ENCODE results near the gene RBFOX2. TPM values are rescaled to one million over a fixed set of nuclear protein-coding genes. Genes with fewer than 3 reads are reported as not detected.

Gene RBFOX2
- total and polyA plus RNA-seq, 2 of the 8 experiments (the other 6 are each of a cell fraction or from before 2014, with no cell fraction given): 121 to 122 TPM

- H4K20me1 ChIP-seq (replicated peaks in 1 of 2; ENCODE audit: control insufficient read depth in 1 of 2, insufficient read depth in 2 of 2, low read length in 2 of 2): no peaks in the 10 kb centered on the region
- ChIA-PET POLR2A (ENCODE audit: partially characterized antibody) (no interaction called here), CTCF (ENCODE audit: partially characterized antibody) (interaction anchor here (0.7 to 1.4 kb wide), 3 partner anchors 42 to 1879 kb away, joined by 3 read pairs; no protein-coding TSS in a partner anchor)
- no peak overlapping the region for H3K56ac ChIP-seq (replicated peaks; ENCODE audit: insufficient read length, low read depth, low read length)
- FAIRE-seq: no peak
- H4K5ac ChIP-seq (ENCODE audit: insufficient read length, low read depth, low read length): no peak overlapping the region
- H2AK5ac ChIP-seq (ENCODE audit: low read depth, low read length): no peak overlapping the region
- no peak overlapping the region for H2BK12ac ChIP-seq (ENCODE audit: low read depth, low read length)
- H2AFZ ChIP-seq (ENCODE audit: low read length): no peak overlapping the region
- no peaks in the 10 kb centered on the region for H3K79me1 ChIP-seq (ENCODE audit: low read depth, low read length)
- H3K23me2 ChIP-seq (ENCODE audit: low read depth, low read length): no peaks in the 10 kb centered on the region
- H3K79me2 ChIP-seq (ENCODE audit: control insufficient read depth in 1 of 2, insufficient read depth in 2 of 2, low read length in 2 of 2): no peaks in the 10 kb centered on the region
- H3K9ac ChIP-seq (replicated peaks in 1 of 4; ENCODE audit: extremely low read depth in 1 of 4, low read depth in 3 of 4, low read length in 3 of 4): no peak overlapping the region
- H4K91ac ChIP-seq (replicated peaks; ENCODE audit: insufficient read length, low read length): no peak overlapping the region
- no peak overlapping the region for H4K8ac ChIP-seq (ENCODE audit: extremely low read depth, insufficient read depth, low read length)
- no peak overlapping the region for H3K18ac ChIP-seq (ENCODE audit: extremely low read depth, low read length)
- no peak overlapping the region for H2BK20ac ChIP-seq (ENCODE audit: low read length)
- H3K23ac ChIP-seq (ENCODE audit: insufficient read length): no peak overlapping the region
- H3K27me3 ChIP-seq (replicated peaks in 1 of 4; ENCODE audit: control insufficient read depth in 3 of 4, extremely low read depth in 1 of 4, insufficient read depth in 3 of 4, low read length in 3 of 4): no peaks in the 10 kb centered on the region
- no peak overlapping the region for H2BK15ac ChIP-seq (ENCODE audit: low read length)
- no peak overlapping the region for H3K4me3 ChIP-seq (ENCODE audit: extremely low read depth in 1 of 4, insufficient read depth in 2 of 4, low read depth in 3 of 4, low read length in 4 of 4)
- no peak overlapping the region for H2BK5ac ChIP-seq (ENCODE audit: low read depth, low read length)
- H3K9me3 ChIP-seq (ENCODE audit: insufficient read depth in 2 of 2, low read depth in 1 of 2, low read length in 1 of 2): peaks cover 0 to 3% of the 10 kb centered on the region in 2 experiments; a peak in 1 of 4 replicates
- no peaks in the 10 kb centered on the region for H3K4me1 ChIP-seq (replicated peaks in 1 of 4; ENCODE audit: control insufficient read depth in 3 of 4, insufficient read depth in 4 of 4, low read length in 3 of 4)
- H3K36me3 ChIP-seq (ENCODE audit: control insufficient read depth in 2 of 4, insufficient read depth in 4 of 4, low read length in 3 of 4): no peaks in the 10 kb centered on the region
- H3K4me2 ChIP-seq (ENCODE audit: insufficient read depth in 1 of 2, low read depth in 2 of 2, low read length in 2 of 2): no peak overlapping the region
- no peak overlapping the region for H3K4ac ChIP-seq (replicated peaks; ENCODE audit: insufficient read length, low read depth, low read length)
- no peak overlapping the region for H3K14ac ChIP-seq (ENCODE audit: insufficient read length)
- no peak overlapping the region for H2BK120ac ChIP-seq (replicated peaks; ENCODE audit: low read depth, low read length)
- WGBS, 2 experiments (ENCODE audit: extremely low coverage in 1 of 2, insufficient coverage in 1 of 2, insufficient read length in 1 of 2, insufficient replicate concordance in 2 of 2, low coverage in 1 of 2, low lambda C conversion rate in 2 of 2, missing lambda C conversion rate in 1 of 2): 92% methylated on average over 7 of the region's 7 CpGs; no CpG with 5 or more reads in 1 of the 2 experiments
- DNase-seq (ENCODE audit: low read depth in 1 of 2, low spot score in 2 of 2): no peak
- H3K27ac ChIP-seq (ENCODE audit: low read depth, low read length): no peak overlapping the region
- TF ChIP-seq FOSL1 (IDR thresholded peaks at IDR 0.05; ENCODE audit: insufficient read depth, low read depth, low read length) (no peak), KDM4A (IDR thresholded peaks at IDR 0.05; ENCODE audit: low read depth, low read length, severe bottlenecking) (no peak), JUN (IDR thresholded peaks at IDR 0.05; ENCODE audit: low read depth, low read length) (no peak), ATF2 (IDR thresholded peaks at IDR 0.05; ENCODE audit: low read length) (no peak), ATF3 (IDR thresholded peaks at IDR 0.05; ENCODE audit: insufficient read depth, low read depth, low read length) (no peak), EP300 (IDR thresholded peaks at IDR 0.05; ENCODE audit: borderline replicate concordance in 1 of 2, low read depth in 2 of 2, low read length in 2 of 2) (no peak), HDAC6 (IDR thresholded peaks at IDR 0.05; ENCODE audit: low read depth, low read length) (no peak), RBBP5 (IDR thresholded peaks at IDR 0.05; ENCODE audit: borderline replicate concordance, low read depth, low read length) (no peak)
Observed at GRCh38 chr22:35708917-35709316, 319.7 kb downstream of the RBFOX2 start.

All from H1 (cell line).